GM04504 (cell line): ENCODE results near the gene SUMF2.
"Not testable (repeated sequence)": the region's sequence is repeated elsewhere in the genome, so short reads cannot be mapped to it uniquely, and the experiment has no call there.

Experiments used
- DNase-seq: peaks from one replicate; pipeline ENCODE4 v3.0.0-alpha.2; 2012; ENCODE audit warnings: low read depth

Gene SUMF2

DNA sequence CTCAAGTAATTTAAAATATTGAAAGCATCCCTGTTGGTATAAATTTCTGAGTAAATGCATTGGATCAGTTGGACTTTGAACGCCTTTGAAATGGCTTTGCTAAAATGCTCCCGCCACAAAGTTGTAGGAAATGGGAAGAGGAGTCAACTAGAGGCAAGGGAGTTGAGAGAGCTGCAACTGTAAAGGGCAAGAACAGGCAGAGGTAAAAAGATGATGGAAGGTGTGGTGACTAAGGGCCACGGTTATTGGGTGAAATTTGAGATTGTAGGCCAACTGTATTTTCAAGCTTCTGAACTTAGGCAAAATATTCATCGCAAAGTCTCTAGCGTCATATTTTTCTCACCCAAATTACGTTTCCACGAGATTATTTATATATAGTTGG, 595 bp upstream of the SUMF2 start:
- no peak for DNase-seq

GRCh38 chr7:56066376-56066775, 2.3 kb downstream of the SUMF2 start:
- not testable (repeated sequence) for DNase-seq

- DNase-seq, result no peak
These were observed 10.3 kb downstream of the SUMF2 start for GRCh38 chr7:56074371-56074791.

GRCh38 chr7:56077681-56078080, 13.6 kb downstream of the SUMF2 start:
- no peak for DNase-seq

DNA sequence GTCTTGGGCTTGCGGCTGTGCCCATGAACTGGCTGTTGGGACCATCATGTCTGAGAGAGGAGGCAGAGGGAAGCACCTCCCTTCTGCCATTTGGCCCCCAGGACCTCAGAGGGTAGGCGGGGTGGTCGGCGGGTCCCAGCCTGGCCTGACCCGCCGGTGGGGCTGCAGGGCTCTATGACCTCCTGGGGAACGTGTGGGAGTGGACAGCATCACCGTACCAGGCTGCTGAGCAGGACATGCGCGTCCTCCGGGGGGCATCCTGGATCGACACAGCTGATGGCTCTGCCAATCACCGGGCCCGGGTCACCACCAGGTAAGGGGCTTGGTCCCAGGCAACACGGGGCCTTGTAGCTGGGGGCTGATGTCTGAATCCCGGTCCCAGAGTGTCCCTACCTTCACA, 14.1 kb downstream of the SUMF2 start:
- DNase-seq, result no peak

DNA sequence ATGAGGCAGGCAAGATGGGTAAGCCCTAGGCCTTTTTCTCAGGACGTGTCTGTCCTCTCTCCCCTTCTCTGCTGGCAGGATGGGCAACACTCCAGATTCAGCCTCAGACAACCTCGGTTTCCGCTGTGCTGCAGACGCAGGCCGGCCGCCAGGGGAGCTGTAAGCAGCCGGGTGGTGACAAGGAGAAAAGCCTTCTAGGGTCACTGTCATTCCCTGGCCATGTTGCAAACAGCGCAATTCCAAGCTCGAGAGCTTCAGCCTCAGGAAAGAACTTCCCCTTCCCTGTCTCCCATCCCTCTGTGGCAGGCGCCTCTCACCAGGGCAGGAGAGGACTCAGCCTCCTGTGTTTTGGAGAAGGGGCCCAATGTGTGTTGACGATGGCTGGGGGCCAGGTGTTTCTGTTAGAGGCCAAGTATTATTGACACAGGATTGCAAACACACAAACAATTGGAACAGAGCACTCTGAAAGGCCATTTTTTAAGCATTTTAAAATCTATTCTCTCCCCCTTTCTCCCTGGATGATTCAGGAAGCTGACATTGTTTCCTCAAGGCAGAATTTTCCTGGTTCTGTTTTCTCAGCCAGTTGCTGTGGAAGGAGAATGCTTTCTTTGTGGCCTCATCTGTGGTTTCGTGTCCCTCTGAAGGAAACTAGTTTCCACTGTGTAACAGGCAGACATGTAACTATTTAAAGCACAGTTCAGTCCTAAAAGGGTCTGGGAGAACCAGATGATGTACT, 15.5 kb downstream of the SUMF2 start:
- no peak for DNase-seq

- not testable (repeated sequence) for DNase-seq
These were observed 16.8 kb downstream of the SUMF2 start for GRCh38 chr7:56080726-56081435.

DNA sequence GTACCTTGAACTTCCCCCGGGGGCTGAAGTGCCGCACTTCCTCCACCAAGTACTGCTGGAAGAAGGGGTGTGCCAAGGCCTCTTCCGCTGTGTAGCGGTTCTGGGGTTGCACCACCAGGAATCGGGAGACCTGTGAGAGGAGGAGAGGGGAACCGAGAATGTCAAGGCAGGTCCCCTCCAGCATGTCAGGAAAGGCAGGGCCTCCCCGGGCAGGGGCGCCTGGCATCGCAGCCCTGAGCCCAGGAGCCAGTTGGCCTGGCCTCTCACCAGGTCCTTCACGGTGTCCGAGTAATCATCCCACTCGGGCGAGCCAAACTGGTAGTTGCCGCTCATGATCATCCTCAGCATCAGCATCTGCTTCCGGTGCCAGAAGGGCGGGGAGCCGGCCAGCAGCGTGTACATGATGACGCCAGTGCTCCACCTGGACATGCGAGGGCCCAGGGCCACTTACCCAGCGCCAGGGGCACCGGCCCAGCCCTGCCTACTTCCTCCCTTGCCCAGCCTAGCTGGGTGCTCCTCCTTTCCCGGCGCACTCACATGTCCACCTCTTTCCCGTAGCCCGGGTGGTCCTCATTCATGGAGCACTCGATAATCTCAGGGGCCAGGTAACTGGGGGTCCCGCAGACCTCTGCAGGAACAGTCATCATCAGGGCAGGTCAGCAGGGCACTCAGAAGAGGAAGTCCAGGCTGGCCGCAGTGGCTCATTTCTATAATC, 17.7 kb downstream of the SUMF2 start:
- no peak for DNase-seq

DNA sequence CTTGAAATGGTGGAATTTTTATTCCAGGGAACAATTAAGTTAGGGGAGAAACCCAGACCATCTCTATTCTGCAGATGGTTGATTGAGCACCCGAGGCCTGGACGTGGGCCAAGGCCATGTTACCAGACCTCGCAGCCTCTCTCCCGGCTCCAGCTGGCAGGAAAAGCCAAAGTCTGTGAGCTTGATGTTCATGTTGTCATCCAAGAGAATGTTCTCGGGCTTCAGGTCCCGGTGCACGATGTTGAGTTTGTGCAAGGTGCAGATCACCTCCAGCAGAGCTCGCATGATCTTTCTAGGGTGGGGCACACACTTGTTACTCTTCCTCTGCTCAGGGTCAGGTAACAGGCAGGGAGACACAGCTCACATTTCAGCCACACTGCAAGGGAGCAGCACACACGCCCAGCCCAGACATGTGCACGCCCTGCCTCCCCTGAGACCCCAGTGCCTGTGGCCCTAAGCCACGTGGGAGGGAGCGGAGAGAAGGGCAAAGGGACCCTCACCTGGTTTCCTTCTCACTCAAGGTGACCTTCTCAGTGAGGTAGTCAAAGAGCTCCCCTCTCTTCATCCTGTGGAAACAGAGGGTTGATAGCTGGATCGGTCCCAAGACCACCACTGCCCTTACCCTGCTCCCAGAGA, 19.2 kb downstream of the SUMF2 start:
- no peak for DNase-seq

DNA sequence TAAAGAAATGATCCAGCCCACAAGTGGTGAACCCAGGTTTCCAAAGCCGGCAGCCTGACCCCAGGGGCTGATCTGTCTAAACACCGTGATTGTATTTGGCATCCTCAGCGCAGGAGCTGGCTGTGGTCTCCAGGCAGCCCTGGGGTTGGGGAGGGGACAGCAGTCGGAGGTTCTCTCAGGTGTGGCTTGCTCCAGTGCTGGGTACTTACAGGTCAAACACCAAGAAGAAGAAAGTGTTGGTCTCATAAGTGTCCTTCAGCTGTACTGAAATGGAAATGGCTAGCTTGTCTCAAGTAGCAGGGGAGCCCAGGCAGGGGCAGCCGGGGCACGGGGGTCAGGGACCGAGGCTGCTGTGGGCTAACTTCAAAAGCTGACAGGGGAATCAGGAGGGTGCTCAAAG, 22.7 kb downstream of the SUMF2 start:
- no peak for DNase-seq

- DNase-seq, result no peak
These were observed 23.4 kb downstream of the SUMF2 start for GRCh38 chr7:56087445-56087844.

DNA sequence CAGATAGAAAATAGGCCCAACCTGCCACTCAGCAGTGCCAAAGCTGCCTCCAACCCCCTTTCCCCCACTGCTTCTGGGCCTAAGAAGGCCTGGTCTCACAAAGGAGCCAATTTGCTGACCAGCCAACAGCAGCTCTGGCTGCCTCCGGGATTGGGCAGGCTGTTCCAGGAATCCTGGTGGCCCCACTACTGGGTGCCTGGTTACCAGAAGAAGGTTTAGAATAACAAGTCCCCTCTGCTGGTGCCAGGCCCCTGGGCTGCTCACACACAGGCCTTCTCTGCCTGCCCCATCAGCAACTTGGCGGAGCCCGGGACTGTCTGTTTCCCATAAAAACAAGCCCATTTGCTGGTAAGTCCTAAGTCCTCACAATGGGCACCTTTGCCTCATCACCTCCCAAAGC, 27.5 kb downstream of the SUMF2 start:
- no peak for DNase-seq

- DNase-seq, result not testable (repeated sequence)
These were observed 28.3 kb downstream of the SUMF2 start for GRCh38 chr7:56092388-56092787.

- peak; percentile 88 for DNase-seq
These were observed 28.9 kb downstream of the SUMF2 start, which contains the start of gene PHKG1 for GRCh38 chr7:56092789-56093531. Gene PHKG1 (minus strand): TSS chr7:56092952. CDS start chr7:56088941, 4,011 bp downstream.

DNA sequence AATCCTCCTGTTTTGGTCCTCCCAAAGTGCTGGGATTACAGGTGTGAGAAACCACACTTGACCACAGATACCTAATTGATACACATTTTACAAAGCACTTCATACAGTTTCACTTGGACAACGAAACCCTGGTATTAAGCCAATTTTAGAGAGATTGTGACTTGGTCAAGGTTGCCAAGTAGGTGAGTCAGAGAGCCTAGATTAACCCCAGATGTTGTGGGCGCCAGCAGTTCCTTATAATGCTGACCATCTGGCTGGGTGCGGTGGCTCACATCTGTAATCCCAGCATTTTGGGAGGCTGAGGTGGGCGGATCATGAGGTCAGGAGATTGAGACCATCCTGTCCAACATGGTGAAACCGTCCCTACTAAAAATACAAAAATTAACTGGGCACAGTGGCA, 33.6 kb downstream of the SUMF2 start:
- DNase-seq, result peak; percentile 90

DNA sequence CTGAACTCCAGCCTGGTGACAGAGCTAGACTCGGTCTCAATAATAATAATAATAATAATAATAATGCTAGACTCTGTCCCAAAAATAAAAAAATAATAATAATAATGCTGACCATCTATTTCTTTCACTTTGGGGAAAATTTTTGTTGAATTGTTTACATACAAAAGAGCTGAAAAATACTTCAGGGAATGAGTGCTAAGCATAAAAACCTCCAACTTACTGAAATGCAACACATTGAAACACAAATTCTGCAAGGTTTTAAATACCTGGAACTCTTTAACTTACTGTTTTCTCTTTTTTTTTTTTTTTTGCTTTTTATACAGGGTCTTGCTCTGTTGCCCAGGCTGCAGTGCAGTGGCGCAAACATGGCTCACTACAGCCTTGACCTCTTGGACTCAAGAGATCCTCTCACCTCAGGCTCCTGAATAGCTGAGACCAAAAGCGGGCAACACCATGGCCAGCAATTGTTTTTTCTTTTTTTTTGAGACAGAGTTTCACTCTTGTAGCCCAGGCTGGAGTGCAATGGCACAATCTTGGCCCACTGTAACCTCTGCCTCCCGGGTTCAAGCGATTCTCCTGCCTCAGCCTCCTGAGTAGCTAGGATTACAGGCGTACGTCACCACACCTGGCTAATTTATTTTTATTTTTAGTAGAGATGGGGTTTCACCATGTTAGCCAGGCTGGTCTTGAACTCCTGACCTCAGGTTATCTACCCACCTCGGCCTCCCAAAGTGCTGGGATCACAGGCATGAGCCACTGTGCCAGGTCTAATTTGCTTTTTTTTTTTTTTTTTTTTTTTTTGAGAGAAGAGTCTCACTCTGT, 34.3 kb downstream of the SUMF2 start:
- not testable (repeated sequence) for DNase-seq

DNA sequence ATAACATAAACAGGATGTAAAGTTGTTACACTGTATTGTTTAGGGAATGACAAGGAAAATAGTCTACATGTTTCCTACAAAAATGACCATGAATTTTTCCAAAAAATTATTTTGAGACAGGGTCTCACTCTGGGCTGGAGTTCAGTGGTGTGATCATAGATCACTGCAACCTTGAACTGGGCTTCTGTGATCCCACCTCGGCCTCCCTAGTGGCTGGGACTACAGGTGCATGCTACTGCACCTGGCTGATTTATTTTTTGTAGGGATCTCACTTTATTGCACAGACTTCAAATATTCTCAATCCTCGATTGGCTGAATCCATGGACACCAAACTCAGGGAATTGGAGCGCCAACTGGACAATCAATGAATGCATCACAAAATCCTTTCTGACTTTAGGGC, 35.6 kb downstream of the SUMF2 start:
- no peak for DNase-seq

DNA sequence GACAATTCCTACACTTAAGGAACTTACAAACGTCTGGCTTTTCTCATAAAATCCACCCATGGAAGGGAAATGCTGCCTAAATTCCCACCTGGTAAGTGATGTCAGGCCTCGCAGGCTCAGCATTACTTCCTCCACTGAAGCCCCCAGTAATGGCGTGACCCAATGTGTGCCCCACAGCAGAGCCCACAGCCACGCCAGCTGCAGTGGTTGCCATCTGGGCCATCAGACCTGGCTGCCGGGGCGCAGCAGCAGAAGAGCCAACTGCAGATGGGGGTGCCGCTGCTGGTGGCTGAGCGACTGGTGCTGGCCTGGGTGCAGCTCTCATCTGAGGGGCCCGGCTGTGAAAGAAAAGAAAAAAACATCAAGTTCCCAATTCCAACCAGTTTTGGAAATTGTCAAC, 40.1 kb downstream of the SUMF2 start:
- not testable (repeated sequence) for DNase-seq

DNA sequence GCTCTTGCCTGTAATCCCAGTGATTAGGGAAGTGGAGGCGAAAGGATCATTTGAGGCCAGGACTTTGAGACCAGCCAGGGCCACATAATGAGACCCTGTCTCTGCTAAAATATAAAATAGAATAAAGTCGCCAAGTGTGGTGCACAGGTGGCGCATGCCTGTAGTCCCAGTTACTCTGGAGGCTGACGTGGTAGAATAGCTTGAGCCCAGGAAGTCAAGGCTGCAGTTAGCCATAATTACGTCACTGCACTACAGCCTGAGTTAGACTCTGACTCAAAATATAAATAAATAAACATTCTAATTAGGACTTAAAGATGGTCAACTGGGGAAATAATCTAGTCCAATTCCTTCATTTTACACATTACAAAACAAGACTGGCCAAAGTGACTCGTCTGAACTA, 41.4 kb downstream of the SUMF2 start:
- DNase-seq, result peak; percentile 48

DNA sequence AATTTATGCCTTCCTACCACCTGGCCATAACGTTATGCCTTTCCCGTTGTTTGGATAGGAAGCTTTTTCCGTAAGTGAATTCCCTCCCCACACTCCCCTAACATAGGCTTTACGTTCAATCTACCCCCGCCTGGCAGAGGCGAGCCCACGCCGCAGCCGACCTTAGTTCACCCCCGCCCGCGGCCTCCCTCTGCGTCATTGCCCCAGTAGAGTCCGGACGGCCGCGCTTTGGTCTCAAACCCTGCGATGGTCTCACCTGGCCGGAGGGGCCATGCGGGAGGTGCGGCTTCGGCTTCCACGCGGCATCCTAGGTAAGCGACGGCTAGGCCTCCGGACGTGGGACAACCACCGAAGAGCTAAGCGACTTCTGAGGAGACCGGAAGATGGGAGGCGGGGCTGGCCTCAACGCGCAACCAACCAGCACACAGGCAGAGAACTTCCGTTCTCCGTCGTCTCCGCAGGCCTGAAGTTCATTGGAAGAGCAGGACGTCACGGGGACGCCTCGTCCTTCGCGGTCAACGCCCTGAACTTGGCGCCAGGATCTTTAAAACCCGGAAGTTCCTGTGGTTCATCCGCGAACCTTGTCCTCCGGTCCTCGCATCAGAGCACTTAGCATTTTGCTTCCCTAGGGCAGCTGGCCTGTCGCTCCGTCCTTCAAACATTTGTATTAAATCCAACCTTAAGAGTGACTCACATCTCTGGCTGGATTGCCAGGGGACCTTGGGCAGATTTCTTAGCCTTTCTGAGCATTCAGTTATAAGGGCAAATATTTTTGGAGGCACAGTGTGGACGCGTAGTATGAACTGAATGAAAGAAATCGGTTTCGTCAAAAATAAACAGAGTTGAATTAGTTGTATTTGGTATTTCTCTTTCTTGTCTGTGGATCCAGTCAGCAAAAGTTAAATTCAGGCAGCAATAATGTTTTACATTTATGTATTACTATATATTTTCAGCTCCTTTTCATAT, 42.3 kb downstream of the SUMF2 start, which contains the start of gene CHCHD2:
CHCHD2 (minus strand) TSS at position 369 of the 966 bp plus-strand sequence; CDS start at position 306, 63 bp downstream.
- peak; percentile 98 for DNase-seq
